Measurements from ENCODE around the gene CKAP2.
"Not testable (repeated sequence)": the region's sequence is repeated elsewhere in the genome, so short reads cannot be mapped to it uniquely, and the experiment has no call there.

CKAP2 gene, protein sequence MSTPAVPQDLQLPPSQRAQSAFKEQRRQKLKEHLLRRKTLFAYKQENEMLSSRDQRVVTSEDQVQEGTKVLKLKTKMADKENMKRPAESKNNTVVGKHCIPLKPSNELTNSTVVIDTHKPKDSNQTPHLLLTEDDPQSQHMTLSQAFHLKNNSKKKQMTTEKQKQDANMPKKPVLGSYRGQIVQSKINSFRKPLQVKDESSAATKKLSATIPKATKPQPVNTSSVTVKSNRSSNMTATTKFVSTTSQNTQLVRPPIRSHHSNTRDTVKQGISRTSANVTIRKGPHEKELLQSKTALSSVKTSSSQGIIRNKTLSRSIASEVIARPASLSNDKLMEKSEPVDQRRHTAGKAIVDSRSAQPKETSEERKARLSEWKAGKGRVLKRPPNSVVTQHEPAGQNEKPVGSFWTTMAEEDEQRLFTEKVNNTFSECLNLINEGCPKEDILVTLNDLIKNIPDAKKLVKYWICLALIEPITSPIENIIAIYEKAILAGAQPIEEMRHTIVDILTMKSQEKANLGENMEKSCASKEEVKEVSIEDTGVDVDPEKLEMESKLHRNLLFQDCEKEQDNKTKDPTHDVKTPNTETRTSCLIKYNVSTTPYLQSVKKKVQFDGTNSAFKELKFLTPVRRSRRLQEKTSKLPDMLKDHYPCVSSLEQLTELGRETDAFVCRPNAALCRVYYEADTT

DNA sequence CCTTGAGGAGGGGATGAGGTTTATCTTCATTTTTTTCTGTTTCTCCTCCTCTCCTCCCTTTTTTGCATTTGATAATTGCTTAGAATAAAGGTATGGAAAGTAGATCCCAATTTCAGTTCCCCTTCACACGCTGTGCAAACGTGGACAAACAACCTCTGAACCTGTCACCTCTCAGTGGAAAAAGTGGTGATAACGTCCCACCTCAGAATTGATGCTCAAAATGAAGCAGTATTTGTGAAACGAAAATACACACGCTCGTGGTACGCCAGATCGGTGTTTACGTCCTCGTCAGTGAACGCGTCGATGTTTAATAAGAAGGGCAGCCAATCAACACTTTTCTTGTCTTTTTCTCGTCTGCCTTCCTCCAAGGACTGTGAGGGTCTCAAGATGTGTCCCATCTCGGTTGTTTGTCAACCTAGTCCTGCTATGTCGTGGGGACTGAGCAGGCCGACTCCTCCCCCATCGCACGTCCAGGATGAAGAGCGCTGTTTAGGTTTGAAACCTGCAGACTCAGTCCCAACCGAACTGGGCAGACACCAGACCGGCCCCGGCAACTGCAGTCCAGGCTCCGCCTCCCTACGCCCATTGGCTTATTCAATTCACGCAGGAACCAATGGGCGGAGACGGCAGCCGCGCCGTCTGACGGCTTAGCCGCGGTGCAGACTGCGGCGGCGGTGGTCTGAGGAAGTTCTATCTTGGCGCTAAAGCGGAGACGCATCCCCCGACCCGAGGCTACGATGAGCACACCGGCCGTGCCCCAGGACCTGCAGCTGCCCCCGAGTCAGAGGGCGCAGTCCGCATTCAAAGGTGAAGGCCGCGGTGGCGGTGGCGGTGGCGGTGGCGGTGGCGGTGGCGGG, at the start of gene CKAP2:
Gene CKAP2 (plus strand): TSS at position 659 of the 857 bp plus-strand sequence. CDS start 79 bp downstream, at position 738.
- peak; percentile 93 for DNase-seq

DNA sequence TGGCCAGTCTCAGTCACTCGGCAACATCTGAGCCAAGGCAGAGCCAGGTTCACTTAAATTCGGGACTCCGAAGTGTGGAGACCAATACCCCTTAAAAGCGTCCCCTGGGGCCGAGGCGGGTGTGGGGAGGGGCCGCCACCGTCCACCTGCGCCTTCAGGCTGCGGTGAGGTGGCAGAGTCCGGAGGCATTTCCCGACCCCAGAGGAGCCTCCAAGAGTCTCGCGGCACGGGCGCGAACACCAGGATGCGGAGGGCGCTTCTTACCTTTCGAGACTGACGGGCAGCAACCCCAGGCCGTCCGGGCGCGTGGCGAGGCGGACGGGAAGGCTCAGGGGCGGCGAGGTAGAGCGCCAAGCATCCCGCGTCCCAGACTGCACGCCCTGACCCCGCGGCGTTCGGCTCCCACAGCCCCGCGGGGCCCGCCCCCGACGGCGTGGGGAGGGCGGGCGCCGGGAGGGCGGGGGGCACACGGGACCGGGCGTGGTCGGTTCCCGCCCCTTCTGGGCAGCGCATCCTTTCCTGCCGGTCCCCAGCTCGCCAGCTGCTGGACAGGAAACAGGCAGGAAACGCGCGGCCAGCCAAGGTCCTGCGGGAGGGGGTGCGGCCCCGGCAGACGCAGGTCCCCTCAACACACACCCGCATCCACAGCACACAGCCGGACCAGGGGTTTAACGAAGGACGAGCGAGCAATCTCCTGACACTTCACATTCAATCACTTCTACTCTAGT, 49.3 kb upstream of the CKAP2 start, which contains the start of gene THSD1:
Gene THSD1 (minus strand): TSS at position 406 of the 728 bp plus-strand sequence. CDS start 3,572 bp downstream, outside the sequence.
- DNase-seq, result peak; percentile 62

DNA sequence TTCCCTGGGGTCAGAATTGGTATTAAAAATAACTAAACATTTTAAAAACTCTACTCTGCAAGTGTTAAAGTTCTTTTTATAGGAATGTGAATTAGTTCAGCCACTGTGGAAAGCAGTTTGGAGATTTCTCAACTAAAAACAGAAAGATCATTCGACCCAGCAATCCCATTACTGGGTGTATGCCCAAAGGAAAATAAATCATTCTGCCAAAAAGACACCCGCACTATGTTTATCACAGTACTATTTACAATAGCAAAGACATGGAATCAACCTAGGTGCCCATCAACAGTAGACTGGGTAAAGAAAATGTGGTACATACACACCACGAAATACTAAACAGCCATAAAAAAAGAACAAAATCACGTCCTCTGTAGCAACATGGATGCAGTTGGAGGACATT, 48.6 kb upstream of the CKAP2 start:
- no peak for DNase-seq

DNA sequence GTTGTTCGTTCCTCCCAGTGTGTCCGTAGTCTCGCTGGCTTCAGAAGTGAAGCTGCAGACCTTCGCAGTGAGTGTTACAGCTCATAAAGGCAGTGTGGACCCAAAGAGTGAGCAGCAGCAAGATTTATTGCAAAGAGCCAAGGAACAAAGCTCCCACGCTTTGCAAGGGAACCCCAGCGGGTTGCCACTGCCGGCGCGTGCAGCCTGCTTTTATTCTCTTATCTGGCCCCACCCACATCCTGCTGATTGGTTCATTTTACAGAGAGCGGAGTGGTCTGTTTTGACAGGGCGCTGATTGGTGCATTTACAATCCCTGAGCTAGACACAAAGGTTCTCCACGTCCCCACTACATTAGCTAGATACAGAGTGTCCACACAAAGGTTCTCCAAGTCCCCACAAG, 47.8 kb upstream of the CKAP2 start:
- DNase-seq, result not testable (repeated sequence)

DNA sequence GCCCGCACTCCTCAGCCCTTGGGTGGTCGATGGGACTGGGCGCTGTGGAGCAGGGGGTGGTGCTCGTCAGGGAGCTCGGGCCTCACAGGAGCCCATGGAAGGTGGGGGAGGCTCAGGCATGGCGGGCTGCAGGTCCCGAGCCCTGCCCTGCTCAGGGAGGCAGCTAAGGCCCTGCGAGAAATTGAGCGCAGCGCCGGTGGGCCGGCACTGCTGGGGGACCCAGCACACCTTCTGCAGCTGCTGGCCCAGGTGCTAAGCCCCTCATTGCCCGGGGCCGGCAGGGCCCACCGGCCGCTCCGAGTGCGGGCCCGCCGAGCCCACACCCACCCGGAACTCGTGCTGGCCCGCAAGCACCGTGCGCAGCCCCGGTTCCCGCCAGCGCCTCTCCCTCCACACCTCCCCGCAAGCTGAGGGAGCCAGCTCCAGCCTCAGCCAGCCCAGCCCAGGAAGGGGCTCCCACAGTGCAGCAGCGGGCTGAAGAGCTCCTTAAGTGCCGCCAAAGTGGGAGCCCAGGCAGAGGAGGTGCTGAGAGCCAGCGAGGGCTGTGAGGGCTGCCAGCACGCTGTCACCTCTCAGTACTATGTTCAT, 47.1 kb upstream of the CKAP2 start:
- DNase-seq, result not testable (repeated sequence)

DNA sequence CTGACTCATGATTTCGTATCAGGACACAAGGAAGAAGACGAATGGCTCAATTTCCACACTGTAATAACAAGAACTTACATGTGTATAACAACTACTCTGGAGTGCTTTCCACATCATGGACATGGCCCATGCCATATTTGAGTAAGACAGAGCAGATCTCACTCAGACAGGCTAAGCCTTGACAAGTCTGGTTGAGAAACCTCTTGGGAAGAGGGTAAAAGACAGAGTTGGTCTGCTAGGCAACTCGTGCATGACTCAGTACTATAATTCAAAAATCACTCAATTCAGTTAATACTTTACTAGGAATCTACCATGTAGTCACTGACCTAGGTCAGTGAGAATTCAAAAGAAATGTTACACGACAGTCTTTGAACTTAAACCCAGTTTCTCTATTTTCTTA, 43.6 kb upstream of the CKAP2 start:
- DNase-seq, result no peak

DNA sequence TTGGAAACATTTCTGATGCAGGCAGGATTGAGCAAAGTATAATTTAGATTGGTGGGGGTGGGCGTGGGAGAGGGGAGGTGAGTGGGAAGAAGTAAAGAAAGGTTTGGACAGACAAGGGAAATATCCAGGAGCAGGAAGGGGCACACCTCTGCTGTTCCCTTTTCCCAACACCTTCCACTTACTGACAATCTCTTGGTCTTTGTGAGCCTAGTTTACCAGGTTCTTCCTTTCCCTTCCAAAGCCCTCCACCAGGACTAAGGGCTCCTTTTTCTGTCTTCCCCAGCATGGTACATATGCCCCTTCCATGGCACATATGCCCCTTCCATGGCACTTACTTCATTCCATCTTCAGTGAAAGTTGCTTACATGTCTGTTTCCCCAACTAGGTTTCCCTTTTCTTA, 43.1 kb upstream of the CKAP2 start:
- DNase-seq, result no peak

DNA sequence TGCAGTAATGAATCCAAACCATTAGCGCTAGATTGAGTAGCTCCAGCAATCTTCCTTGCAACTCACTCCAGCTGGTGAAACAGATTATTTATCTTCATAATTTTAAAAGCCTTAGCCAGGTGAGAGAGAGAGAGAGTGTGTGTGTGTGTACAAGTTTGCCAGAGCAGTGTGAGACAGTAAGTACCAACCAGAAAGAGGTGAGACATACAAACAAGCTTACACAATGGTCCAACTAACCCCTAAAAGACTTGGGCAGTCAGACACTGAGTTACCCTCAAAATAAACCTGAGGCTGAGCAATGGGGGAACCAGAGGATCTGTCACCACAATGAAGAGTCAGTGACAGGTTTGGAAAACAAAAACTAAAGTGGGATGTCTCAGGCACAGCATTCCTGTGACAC, 41.2 kb upstream of the CKAP2 start:
- DNase-seq, result no peak

DNA sequence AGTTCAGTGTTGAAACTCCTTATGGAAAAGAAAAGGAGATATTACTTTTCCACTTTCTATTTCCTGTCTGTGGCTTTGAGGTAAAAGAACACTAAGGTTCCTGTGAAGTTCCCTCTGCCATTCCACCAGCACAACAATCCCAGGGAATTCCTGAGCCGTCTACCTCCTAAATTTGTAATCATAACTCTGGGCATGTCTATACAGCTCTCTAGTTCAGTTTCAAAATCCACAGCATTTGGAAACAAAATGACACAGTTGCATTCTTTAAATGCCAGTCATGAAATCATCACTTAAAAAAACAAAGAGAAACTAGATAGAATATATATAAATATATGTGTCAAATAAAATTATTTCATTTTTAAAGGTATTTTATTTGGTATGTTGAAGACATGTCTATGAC, 40.3 kb upstream of the CKAP2 start:
- DNase-seq, result no peak

DNA sequence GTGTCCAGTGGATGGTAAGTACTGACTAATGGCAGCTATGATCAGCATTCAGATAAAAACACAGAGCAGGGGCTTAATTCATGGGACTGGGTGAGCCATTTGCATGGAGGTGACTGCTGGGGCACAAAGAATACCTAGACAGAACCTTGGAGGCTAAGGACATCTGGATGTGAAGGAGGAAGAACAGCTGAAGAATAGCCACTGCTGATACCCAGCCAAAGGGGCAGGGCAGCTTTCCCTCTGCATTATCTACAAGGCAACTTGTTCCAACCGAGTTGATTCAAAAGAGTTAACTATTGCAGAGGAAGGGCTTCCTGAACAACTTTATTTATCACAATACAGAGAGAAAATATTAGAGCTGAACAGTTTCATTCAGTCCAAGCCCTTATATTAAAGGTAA, 36.2 kb upstream of the CKAP2 start:
- no peak for DNase-seq

DNA sequence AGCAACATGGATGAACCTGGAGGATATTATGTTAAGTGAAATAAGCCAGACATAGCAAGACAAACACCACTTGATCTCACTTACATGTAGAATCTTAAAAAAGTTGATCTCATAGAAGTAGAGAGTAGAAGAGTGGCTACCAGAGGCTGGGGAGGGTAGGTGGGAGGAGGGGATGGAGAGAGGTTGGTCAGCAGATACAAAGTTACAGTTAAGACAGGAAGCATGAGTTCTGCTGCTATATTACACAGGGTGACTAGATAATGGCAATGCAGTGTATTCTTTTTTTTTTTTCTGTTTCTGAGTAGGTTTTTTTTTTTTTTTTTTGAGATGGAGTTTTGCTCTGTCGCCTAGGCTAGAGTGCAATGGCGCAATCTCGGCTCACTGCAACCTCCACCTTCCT, 34.1 kb upstream of the CKAP2 start:
- no peak for DNase-seq

DNA sequence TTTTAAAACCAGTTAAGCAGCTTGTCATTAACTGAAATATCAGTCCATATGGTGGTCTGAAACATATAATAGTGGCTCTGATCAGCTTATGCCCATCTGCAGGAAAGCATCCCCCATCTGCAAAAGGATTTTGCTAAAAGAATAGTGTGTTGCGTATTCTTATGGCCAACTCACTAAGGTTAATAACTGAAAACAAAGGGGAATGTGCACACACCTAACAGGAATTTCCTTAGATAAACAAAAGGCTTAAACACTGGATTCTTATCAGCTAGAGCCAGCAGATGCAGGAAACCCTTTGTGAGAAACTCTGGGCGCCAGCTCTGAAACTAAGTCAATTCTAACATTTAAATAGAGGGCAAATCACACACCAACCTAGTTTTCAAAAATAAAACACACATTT, 27.0 kb upstream of the CKAP2 start:
- DNase-seq, result no peak

DNA sequence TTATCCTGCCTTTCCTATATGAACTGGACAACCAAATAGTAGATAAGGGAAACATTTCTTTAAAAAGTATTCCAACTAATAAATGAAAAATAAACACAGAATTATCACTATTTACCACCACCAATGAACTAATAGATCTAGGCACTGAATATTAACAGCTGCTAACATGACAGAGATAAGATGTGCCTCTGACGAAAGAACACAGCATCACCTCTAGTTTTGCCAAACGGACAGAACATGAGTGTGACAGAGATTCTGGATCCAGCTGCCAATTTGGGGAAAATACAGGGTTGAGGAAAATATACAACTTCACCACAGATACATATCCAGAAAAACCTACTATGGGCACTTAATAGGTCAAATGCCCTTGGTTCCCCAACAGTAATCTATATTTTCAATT, 22.8 kb upstream of the CKAP2 start:
- no peak for DNase-seq

DNA sequence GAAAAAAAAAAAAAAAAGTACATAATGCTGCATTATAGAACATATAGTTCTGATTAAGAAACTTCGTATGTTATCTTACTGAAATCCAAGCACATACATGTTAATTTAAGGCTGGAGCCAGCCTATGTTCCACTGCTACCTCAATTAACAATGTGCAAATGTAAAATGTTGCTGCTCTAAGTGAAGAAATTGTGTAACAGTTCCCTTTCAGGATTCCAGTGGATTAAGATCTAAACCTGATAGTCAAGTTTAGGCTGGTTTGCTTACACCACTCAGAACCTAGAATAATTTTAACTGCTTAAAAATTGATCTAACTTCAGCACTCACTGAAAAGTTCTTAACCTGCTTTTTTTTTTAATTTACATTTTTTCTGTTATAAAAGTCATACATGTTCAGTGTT, 9.0 kb upstream of the CKAP2 start:
- no peak for DNase-seq

DNA sequence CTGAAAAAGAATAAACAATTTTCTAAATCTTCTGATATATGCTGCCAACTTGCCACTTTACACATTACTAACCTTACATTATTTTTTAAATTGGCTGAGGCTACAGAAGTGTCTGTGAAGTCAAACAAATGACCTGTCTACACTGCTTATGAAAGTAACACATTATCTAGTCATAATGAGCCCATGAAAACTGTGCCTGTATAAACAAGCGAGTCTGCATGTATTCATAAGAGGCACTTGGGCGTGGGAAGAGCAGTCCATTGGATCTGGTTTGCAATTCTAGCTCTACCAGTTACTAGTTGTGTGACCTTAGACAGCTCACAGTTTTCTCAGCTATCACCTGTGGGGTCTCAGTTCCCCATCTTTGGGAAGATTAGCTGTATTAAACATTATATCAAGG, 7.9 kb upstream of the CKAP2 start:
- no peak for DNase-seq

DNA sequence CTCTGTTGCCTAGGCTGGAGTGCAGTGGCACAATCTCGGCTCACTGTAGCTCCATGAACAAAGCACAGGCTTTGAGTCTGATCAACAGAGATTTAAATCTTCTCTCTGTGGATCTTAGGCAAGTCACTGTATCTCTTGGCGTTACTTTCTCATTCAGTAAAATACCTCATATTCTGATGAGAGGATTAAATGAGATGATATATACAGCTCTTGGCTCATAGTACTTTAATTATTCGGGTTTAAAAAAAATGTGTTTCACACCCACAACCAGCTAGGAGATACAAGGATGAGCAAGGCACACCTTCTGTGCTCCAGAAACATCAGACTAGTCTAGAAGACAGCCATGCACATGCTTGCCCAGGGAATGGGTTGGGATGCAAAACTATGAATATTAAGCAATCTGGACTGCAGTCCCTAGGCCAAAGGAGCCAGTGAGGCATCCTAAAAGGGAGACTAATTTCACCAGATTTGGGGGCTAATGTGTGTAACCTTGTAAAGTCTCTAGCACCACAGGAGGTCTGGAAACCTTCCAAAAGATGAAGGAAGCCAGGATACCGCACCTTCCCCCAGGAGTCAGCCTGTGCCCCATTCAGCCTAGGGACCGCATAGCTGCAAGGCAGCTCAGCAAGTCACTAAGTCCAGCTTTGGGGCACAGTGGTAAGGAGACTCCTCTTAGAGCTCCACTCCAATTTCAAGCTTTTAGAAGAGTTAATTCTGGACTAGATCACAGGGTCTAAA, 7.3 kb upstream of the CKAP2 start:
- no peak for DNase-seq

DNA sequence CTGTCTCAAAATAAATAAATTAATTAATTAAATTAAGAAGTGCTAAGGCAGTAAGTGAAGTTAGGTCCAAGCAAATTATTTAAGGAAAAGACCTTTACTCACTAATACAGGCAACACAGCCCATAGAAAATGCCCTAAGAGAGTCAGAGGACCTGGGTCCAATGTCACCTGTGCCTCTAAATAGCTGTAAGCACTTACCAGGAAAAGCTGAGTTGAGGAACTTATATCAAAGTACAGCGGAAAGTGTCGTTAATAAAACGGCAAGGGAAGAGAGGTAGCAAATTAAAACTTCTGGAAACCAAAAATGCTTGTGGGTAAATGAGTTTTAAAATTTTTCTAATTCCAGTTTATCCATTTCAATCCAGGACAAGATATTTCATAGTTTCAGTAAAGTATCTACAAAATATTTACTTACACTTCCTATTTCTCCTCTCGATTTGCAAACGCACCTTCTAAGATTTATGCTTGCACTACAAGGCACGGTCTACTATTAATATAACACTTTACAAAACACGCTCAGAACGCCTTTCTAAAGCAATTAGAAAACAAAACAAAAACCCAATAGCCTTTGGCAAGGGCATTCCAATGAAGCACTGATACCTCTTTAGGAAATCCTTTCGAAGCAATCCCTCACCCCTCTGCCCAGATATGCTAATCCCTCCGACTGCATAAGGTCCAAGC, 5.8 kb upstream of the CKAP2 start:
- DNase-seq, result no peak

DNA sequence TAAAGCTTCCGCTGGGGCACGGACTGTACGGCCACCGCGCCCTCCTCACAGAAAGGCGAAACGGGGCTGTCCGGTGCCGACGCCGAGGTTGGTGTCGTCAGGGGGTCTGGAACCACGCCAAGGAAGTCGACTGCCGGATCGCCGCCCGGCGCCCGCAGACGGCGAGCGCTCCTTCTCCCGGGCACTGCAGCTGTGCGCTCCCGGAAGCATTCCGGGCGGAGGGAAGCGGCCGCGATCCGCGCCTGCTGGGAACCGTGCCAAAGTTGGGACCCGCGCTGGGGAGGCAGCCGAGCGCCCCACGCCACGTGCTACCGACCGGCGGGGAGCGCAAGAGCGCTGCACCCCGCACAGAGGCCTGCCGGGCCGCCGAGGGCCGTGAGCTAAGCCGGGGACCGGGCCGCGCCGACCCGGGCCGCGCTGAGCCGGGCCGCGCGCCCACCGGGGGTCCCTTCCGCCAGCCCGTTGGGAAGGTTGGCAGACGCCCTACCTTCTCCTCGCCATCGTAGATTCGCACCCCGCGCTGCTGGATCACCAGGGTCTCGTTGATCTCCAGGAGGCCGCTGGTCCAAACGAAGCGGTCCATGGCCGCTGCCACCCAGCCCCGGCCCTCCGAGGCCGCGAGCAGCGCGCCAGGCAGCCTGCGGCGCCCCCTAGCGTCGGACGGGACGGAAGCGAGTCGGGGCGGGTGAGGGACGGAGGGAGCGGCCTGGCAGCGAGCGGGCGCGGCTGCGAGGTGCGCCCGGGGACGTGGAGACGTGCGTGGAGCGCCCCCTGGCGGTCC, 5.1 kb upstream of the CKAP2 start, which contains the start of gene VPS36:
Gene VPS36 (minus strand): TSS at position 623 of the 781 bp plus-strand sequence. CDS start 40 bp downstream, at position 583.
- DNase-seq, result peak; percentile 99

DNA sequence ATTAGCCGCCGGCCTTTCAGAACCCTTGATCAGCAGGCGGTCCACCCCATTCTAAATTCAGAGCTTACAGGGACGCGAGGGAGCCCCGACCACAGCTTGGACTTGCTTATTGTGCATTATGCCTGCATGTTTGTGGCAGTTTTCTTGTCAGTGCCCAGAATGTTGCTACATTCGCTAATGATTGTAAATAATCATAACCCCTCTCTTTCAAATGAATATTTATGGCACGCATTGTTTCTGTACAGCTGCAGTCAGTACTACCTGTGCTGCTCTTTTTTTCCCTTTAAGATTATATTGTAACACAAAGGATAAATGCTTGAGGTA, 4.5 kb upstream of the CKAP2 start:
- no peak for DNase-seq

All from activated CD8-positive, alpha-beta memory T cell treated with anti-CD3 and anti-CD28 coated beads, Interleukin-2, amount 50 U/mL, for 48 hours (primary cell).